NCI-H2196 (cell line): ENCODE data around the gene ARMH4.
A peak's percentile ranks its signal among the peaks of the same experiment; 100 is the strongest.
"Not testable (repeated sequence)": the region's sequence is repeated elsewhere in the genome, so short reads cannot be mapped to it uniquely, and the experiment has no call there.

Experiments used
- DNase-seq: peaks from one replicate; lab custom pipeline; 2025; ENCODE audit not compliant: unreplicated experiment; lab: John Stamatoyannopoulos, UW

Gene ARMH4

DNA sequence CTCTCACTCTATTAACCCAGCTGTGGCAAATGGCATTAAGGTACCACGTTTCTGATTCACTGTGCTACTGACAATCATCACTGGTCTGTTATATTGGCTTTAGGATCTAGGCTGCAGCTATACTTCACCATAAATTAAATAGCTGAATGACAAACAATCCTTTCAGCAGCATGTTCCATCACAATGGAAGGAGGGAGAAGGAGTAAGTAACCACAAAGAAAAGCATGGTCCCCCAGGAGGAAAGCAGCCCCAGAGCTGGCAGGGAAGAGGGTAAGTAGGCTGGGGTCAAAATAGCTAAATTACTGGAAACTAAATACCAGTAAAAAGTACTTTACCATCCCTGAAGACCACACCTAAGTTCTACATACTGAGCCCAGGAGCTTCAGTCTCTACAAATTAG, 2.8 kb downstream of the ARMH4 start:
- DNase-seq, result no peak

DNA sequence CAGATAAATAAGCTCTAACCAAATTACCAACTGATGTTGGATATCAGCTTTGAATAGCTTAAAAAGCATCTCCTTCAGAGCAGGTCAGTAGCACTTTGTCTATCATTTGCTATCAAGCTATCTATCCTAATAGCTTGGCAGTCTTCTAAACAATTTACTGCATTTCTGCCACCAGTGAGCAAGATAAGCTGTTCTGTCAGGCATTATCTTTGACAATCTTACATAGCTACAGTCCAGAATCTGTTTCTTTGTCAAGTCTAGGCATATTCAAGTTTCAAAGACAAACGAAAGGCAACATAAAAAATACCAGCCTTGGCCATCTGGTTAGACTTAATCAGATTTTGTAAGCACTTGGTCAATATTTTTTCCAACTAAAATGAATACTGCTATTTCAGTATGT, 5.6 kb downstream of the ARMH4 start:
- no peak for DNase-seq

DNA sequence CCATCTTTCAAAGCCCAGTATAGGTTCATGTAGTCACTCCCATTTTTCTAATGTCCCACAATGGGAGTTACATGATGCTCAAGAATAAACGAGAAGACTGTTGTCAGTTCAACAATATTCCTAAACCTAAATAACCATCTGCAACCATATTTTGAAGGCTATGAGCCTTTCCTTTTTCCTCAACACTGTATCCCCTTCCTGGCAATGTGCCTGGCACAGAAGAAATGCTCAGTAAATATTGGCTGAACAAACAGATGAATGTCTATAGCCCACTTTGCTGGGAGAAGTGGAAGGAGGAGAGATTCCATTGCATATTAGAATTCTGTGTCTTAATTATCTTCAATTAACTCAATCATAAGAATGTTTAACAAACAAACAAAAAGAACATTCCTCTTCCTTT, 6.1 kb downstream of the ARMH4 start:
- DNase-seq, result no peak

DNA sequence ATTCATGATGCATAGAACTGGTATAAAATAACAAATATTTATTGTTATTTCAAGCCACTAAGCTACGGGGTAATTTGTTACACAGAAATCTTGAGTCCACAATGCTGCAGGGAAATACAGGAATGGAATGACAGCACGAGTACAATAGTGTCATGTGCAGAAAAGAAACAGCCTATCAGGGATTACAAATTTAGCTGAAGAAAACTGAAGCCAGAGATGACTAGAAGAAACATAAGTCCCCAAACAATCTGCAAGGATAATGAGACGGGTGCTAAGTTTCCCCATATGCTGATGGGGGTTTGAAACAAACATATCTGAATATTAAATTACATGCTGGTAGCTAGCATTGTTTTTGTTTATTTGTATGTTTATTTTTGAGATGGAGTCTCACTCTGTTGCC, 8.9 kb downstream of the ARMH4 start:
- no peak for DNase-seq

DNA sequence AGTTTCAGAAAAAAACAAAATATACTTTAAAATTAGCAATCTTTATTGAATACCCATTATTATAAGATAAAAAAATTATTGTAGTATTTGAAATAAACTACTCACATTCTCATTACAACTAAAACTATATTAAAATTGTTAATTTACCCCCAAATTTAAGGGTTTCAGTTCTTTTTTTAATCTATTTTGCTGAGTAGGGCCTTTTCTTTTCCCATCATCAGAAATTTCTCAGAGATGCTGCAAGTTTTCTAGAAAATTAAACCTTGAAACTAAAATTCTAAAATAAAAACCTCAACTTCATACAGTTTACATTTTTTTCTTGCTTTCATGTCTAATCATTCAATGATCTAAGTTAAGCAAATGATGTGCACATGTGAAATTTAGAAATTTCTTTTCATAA, 10.1 kb downstream of the ARMH4 start:
- DNase-seq, result no peak

DNA sequence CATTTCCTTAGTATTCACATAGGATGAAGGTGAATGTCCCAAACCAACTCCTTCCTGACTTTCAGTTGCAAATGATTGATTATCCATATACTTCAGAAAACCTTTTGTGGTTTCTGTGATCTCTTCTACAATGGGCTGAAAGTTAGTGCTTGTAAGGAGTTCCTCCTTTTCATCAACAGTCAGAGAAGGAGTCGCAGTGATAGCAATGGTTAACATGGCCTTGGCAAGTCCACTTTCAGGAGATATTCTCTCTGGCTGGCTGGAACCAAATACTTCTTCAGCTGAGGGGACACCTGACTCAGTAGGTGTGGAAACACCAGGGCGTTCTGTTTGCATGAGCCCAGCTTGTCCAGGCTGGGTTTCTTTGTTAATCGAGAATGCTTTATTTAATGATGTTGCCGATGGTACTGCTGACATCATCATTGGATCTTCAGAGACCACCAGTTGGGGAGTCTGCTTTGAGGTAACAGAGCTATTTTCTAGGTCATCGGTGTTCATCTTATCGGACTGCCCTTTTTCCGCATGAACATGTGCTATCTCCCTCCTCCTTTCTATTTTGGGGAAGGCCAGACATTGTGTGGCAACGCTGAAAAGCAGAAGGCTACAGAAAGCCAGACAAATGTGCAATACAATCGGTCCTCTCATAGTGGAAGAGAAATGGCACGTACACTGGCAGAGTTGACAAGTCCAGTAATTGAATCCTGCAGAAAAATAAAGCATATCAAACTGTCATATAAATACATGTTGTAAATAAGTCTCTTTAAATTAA, 13.1 kb downstream of the ARMH4 start:
- DNase-seq, result no peak

DNA sequence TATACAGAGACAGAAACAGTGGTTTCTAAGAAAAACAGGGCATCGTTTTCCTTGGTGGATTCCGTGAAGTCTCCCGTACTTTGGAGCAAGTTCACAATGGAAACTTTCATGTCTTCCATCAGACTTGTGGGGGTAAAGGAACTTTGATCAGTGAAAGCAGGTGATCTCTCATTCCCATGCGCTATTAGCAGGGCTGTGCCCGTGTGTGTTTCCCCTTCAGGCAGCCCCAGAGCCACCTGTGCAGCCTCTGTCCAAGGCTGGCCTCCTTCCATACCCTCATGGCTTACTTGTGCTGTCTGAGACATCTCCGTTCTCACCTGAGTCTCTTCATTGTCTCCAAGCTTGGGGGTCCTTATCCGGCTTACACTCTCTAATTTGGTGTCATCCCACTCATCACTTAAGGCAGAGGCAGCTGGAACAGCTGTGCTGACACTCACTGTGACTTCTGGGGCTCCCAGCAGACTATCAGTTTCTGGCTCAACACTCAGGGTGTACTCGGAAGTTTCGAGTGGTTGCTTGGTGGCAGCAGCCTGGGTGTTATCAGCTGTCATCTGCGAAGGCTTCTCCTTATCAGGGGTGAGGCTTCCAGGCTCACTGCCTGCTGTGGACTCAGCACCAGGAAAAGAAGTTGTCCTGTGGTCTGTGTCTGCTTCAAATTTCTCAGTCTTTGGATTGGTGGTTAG, 13.8 kb downstream of the ARMH4 start:
- no peak for DNase-seq

DNA sequence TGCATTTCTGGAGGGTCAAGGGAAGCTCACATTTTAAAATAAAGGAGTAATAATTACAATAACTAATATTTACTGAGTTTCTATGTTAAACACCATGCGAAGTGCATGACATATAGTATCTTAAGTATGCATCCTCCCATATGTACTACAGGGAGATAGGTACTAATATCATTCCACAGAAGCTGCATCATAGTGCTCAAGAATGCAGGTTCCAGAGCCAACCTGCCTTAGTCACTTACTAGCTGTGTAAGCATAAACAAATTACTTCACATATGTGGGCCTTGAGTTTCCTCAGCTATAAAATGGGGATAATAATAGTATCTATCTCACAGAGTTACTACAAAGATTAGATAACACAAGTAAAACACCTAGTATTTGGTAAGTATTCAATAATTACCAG, 18.3 kb downstream of the ARMH4 start:
- no peak for DNase-seq

DNA sequence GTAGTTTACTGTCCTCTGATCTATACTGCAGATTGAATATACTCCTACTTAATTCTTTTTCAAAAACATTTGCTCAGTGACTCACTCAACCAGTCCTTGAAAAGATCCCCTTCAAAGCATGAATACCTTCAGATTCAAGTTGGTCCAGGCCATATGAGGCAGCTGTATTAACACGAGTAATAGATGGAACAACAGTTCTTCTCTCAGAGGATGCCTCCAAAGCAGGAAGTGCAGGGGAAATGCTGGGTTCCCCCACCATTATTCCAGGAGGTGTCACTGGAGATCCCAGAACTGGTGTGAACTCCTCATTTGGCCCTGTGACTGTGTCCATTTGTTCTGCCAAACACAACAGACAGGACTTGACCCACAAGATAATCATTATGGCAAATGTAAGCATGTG, 20.6 kb downstream of the ARMH4 start:
- peak; percentile 9 for DNase-seq

DNA sequence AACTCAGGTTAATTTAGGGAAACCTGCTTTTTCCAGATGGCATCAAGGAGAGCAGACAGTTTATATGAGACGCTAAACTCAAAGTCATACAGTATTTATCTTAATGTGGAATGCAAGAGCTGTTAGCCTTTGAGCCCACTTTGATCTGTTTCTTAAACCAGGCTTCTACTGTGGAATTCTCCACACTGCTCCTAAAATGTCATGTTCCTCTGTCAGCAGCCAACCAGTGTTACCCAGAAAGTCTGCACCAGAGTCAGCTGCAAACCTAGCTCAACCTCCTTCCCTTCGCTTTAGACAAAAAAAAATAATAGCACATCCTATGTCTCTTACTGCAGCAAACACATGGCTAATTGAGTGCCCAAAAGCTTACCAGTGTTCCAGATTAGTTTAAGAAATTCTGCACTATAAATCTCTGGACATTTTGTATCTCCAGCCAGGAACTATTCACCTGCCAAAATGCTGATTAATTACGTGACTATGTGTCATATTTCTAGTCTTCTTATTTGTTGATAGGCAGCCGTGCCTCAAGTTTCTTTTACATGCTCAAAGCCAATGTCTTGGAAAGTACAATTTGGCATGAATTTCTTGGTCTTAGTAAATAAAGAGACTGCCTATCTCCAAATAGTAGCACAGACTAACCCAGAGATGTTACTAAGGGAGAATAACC, 21.8 kb downstream of the ARMH4 start:
- DNase-seq, result no peak

DNA sequence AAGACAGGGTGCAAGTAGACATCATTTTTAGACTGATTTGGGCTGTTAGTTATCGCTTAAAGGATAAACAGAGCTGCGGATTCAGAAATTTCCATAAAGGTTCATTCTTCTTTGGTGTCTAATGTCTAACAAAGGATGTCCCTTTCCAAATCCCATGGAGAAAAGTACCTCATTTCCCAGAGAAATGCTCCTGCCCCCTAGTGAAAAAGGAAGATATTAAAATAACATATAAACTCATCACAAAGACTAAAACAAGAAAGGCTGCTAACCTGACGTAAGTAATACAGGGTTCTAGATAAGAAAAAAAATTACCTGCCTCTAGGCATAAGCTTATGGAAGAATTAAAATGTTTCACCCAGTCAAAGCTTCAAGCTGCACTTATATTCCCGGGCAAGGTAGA, 22.8 kb downstream of the ARMH4 start:
- no peak for DNase-seq

DNA sequence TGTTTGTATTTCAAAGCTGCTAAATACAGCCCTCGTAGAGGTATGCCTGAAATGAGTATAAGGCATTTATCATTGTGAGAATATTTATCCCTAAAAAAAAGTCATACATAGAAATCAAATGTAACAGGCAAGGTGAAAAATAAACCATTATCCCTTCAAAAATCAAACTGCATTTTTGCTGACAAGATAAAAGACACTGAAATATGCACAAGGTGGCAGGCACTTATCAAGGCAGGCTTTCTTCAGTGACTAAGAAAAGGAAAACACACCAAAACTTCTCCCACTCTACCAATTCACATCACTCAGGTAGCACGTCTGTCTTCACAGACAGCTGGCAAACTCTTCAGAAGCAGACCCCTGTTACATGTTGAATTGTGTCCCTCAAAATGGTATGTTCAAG, 23.6 kb downstream of the ARMH4 start:
- no peak for DNase-seq

DNA sequence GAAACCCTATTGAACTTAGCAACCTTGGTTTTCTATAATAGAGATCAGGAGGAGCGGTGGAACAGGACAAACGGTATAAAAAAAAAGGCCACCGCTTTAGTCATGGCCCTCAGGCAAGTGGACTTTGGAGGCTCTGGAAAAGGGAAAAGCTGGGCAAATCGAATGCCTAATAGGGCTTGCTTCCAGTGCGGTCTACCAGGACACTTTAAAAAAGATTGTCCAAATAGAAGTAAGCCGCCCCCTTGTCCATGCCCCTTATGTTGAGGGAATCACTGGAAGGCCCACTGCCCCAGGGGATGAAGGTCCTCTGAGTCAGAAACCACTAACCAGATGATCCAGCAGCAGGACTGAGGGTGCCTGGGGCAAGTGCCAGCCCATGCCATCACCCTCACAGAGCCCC, 29.5 kb downstream of the ARMH4 start:
- not testable (repeated sequence) for DNase-seq

DNA sequence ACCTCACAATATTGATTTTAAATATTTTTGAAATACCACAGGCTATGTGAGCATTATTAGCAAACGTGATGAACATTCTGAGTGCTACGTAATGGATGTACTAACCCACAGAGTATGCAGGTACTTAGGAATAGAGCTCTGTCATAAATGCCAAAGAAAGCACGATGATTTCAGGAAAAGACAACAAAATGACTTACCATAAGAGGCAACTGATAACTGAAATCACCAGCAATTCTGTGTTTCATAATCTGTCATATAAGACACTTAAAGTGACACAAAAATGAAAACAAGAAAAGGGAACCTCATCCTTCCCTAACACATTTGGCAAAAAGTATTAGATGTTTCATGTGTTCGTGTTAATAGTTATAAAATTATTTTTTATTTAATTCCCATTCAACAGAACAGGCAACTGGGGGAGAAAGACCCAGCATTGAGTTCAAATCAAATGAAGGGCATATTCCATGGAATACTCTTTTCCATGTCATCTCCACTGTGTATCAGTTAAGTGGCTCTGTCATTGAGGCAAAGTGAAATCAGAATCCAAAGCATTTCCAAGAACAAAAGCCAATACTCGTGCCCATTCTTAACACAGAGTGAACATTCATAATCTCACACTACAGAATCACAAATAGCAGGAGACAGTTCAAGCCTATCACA, 30.4 kb downstream of the ARMH4 start:
- DNase-seq, result no peak

DNA sequence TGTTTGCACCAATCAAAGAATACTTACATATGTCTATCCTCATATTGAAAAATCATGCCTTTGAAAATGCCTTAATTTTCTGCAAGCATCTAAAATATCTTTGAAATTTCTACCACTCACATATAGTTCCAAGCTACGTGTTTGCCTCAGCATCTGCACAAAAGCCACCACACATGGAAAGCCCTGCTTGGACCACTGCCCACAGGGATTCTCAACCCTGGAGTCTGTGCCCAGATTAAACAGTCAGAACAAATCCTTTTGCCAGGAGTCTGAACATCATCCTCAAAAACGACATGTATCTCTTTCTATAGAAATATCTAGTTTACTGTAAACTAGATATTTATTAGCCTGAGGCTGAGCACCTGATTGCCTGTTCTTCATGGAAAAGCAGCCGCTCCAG, 32.6 kb downstream of the ARMH4 start:
- no peak for DNase-seq

DNA sequence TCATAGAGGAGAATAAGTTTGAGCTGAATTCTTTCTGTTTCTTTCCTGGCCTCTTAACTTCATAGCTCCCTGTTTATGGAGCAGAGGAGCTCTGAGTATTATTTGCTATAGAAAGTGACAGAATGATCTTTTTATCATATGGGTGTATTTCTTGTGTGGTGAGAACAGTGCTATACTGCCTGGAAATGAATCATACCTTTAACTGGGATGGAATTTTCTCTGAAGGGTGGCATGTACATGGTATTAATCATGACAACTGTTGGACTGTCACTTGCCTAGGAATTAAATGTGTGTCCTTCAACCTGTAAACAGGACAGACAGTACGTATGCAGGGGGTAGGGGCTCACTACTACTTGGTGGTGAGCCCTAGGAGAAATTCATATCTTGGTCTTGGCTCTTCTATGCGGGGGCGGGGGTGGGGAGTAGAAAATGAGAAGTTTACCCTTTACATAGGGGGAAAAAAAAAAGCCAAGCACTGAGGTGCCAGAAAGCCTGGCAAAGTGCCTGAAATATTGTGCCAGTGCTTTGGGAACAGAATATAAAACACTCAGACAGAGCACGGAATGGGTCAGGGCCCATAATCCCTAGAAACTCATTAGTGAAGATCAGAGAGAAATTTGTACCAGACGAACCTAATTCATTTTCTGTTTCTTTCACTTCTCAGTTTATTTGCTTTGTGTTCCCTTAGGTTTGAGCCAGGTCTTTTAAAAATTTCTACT, 33.8 kb downstream of the ARMH4 start:
- DNase-seq, result no peak

DNA sequence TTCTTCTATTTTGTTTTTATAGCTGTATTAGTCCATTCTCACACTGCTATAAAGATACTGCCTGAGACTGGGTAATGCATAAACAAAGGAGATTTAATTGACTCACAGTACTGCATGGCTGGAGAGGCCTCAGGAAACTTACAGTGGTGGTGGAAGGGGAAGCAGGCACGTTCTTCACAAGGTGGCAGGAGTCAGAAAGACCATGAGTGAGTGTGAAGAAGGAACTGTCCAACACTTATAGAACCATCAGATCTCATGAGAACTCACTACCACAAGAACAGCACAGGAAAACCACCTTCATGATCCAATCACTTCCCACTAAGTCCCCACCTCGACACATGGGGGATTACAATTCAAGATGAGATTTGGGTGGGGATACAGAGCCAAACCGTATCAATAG, 42.3 kb downstream of the ARMH4 start:
- no peak for DNase-seq

DNA sequence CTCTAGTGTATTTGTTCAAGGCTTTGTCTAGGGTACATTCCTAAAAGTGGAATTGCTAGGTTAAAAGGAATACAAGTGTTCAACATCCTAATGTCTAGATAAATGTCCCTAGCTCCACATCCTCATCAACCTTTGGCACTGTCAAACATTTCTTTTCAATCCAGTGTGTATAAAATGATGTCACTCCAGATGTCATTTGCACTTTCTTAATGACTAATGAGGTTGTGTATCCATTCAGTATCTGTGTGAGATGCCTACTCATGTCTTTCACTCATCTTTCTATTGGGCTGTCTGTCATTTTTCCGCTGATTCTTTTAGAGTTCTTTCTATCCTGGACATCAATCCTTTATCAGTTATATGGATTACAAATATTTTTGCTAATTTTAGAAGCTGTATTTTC, 43.3 kb downstream of the ARMH4 start:
- DNase-seq, result no peak

DNA sequence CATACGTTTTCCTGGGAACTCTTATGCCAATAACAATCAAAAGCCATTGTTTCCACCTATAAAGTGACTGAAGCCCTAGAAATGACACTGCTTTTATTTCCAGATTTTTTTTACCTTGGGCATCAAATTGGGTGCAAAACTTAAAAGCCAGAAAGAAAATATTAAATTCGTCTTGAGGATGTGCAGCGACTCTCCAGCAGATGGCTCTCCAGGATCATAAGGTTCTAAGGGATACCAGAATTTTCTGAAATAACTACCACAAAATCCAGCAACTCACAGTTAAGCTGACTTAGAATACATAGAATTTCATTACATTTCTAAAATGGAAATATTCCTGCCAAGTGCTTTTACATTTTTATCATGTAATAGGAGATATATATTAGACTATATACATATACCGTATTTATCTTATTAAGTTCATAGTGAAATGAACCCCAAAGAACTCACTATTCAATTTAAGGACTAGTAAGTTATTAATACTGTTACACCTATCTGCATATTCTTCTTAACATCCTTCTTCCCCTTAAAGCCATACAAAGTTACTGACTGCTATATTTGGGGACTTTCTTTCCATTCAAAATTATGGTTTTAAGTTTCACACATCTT, 44.0 kb downstream of the ARMH4 start:
- DNase-seq, result peak; percentile 53

DNA sequence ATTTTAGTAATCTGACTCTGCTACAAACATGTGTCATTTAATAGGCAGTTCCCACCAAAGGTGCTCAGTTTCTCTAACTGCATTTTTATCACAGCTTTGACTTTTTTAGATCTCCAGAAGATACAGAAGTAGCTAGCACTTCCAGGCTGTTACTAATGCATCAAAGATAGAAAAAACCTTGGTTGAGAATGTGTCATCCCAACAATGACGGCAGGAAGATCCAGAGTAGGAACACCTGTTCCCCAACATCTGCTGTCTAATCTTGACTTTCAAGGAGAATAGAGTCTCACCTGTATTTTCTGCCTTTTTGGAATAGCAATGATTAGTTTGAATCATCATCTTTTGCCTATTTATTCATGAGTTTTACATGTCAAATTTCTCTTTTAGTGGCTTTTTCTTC, 45.0 kb downstream of the ARMH4 start:
- DNase-seq, result no peak

DNA sequence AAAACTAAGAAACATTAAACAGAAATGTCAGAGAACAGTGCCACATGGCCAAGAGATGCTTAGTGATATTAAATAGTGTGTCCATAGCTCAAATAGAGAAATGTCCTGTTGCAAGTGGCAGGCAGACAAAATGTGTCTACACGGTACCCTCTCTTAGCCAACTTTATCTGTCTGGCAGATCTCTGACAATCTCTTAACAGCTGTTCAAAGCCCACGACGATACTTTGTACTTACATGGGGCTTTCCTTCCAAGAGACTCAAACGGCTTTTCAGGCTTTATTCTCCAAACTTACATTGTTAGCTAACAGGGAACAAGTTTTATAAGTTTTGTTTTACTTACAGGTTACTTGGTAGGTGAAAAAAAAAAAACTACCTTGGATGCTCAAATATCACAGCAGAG, 45.6 kb downstream of the ARMH4 start:
- no peak for DNase-seq
